Neuronal stem cell (in vitro differentiated cells): ENCODE data around the gene CEP85.

ENCODE experiments used
- DNase-seq: peaks from one replicate; pipeline ENCODE4 v3.0.0-alpha.2; 2013; ENCODE audit warnings: low spot score
- H2AFZ ChIP-seq: one replicate; pipeline ENCODE4 v1.6.1; 2013; ENCODE audit warnings: mild to moderate bottlenecking, low read length, inconsistent platforms
- H2AK5ac ChIP-seq: 2 replicates; pipeline ENCODE4 v1.6.1; 2013; ENCODE audit warnings: low read depth, mild to moderate bottlenecking, inconsistent platforms, low read length, moderate library complexity, mixed read lengths
- H2BK120ac ChIP-seq: 2 replicates; pipeline ENCODE4 v1.6.1; 2013; ENCODE audit warnings: low read depth, mild to moderate bottlenecking, inconsistent platforms, low read length, moderate library complexity, mixed read lengths
- H2BK12ac ChIP-seq: one replicate; pipeline ENCODE4 v1.6.1; 2013; ENCODE audit warnings: low read length, inconsistent platforms
- H2BK15ac ChIP-seq: 2 replicates; pipeline ENCODE4 v1.6.1; 2013; ENCODE audit warnings: mild to moderate bottlenecking, low read length, inconsistent platforms, mixed read lengths
- H2BK5ac ChIP-seq: one replicate; pipeline ENCODE4 v1.6.1; 2013; ENCODE audit warnings: inconsistent platforms, mild to moderate bottlenecking, low read length, moderate library complexity
- H3K14ac ChIP-seq: one replicate; pipeline ENCODE4 v1.6.1; 2013; ENCODE audit warnings: low read length, inconsistent platforms
- H3K18ac ChIP-seq: 2 replicates; pipeline ENCODE4 v1.6.1; 2013; ENCODE audit warnings: low read length, inconsistent platforms
- H3K23ac ChIP-seq: 2 replicates; pipeline ENCODE4 v1.6.1; 2013; ENCODE audit warnings: low read depth, mild to moderate bottlenecking, mixed read lengths, low read length, inconsistent platforms; ENCODE audit not compliant: poor library complexity
- H3K27ac ChIP-seq: replicated peaks from 3 replicates; pipeline ENCODE4 v1.5.1; 2013; ENCODE audit warnings: low read length, inconsistent platforms
- H3K27me3 ChIP-seq, 3 experiments: 2 replicates each; pipeline ENCODE4 v1.6.1; 2013; ENCODE audit warnings: low read length in 3 of 3, mild to moderate bottlenecking in 2 of 3, inconsistent platforms in 1 of 3, low read depth in 1 of 3, mixed read lengths in 1 of 3, moderate library complexity in 1 of 3; ENCODE audit not compliant: control insufficient read depth in 3 of 3, insufficient read depth in 3 of 3
- H3K36me3 ChIP-seq, 2 donors: replicated peaks in 1 of 2; 2 replicates each; pipeline ENCODE4 v1.6.1; 2013; ENCODE audit warnings: low read length in 2 of 2; ENCODE audit not compliant: control insufficient read depth in 2 of 2, insufficient read depth in 2 of 2
- H3K4ac ChIP-seq: 2 replicates; pipeline ENCODE4 v1.6.1; 2013; ENCODE audit warnings: inconsistent platforms, mild to moderate bottlenecking, low read length, moderate library complexity
- H3K4me1 ChIP-seq, 2 donors: 1 replicate in 1 of 2; 2 replicates in 1 of 2; pipeline ENCODE4 v1.6.1; 2013; ENCODE audit warnings: low read length in 2 of 2, low read depth in 1 of 2; ENCODE audit not compliant: control insufficient read depth in 2 of 2, insufficient read depth in 1 of 2
- H3K4me2 ChIP-seq: one replicate; pipeline ENCODE4 v1.6.1; 2013; ENCODE audit warnings: mild to moderate bottlenecking, low read length, inconsistent platforms; ENCODE audit not compliant: insufficient read depth, poor library complexity, severe bottlenecking
- H3K4me3 ChIP-seq, 2 donors: 2 replicates each; pipeline ENCODE4 v1.5.1; 2013; ENCODE audit warnings: low read length in 2 of 2, mild to moderate bottlenecking in 2 of 2, inconsistent platforms in 1 of 2, moderate library complexity in 1 of 2
- H3K79me1 ChIP-seq: one replicate; pipeline ENCODE4 v1.6.1; 2013; ENCODE audit warnings: low read depth, mild to moderate bottlenecking, inconsistent platforms, low read length, moderate library complexity
- H3K9ac ChIP-seq: one replicate; pipeline ENCODE4 v1.6.1; 2013; ENCODE audit warnings: mild to moderate bottlenecking, low read depth, low read length, inconsistent platforms; ENCODE audit not compliant: poor library complexity
- H3K9me3 ChIP-seq, 2 donors: replicated peaks in 1 of 2; 2 replicates each; pipeline versions ENCODE3 to v1.6.1; 2013; ENCODE audit warnings: low read length in 2 of 2, mild to moderate bottlenecking in 2 of 2, inconsistent platforms in 1 of 2, low read depth in 1 of 2, mixed read lengths in 1 of 2, moderate library complexity in 1 of 2; ENCODE audit not compliant: control insufficient read depth in 2 of 2, insufficient read depth in 1 of 2
- H4K8ac ChIP-seq: one replicate; pipeline ENCODE4 v1.6.1; 2013; ENCODE audit warnings: low read depth, mild to moderate bottlenecking, inconsistent platforms, low read length, moderate library complexity
- H4K91ac ChIP-seq: one replicate; pipeline ENCODE4 v1.6.1; 2013; ENCODE audit warnings: low read length, low read depth, mild to moderate bottlenecking, inconsistent platforms; ENCODE audit not compliant: poor library complexity
- WGBS, 2 donors: extraction: QIAGEN DNeasy Blood & Tissue Kit; methylation state at CpG; one replicate each; pipeline ENCODE4 v1.1.7; 2013; ENCODE audit warnings: missing lambda C conversion rate in 2 of 2, mixed read lengths in 1 of 2; ENCODE audit not compliant: insufficient read length in 2 of 2, insufficient replicate concordance in 1 of 2; ENCODE audit errors: extremely low coverage in 2 of 2; 5-methylcytosine and 5-hydroxymethylcytosine counted together

Gene CEP85

DNA sequence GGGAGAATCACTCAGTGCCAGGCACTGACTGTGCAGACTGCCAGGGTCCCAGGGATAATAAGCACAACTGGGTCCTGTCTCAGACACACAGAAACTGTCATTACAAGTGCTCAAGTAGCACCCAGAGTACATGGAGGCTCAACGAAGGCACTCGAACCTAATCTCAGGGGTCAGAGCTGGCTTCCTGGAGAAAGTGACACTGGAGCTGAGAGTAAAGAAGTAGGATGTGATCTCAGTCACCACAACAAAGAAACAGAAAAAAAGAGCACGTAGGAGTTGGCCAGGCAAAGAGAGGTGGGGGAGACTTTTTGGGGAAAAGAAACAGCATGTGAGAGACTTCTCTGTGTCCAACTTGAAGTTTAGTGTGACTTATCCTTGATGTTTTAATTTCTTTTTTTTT lies 42.3 kb upstream of the CEP85 start:
- Histone ChIP-seq H2BK5ac (no peak overlapping the region), H2AK5ac (peak overlapping the region; percentile 53)
- WGBS, 2 donors = no CpG with 5 or more reads among the region's 3 CpGs

DNA sequence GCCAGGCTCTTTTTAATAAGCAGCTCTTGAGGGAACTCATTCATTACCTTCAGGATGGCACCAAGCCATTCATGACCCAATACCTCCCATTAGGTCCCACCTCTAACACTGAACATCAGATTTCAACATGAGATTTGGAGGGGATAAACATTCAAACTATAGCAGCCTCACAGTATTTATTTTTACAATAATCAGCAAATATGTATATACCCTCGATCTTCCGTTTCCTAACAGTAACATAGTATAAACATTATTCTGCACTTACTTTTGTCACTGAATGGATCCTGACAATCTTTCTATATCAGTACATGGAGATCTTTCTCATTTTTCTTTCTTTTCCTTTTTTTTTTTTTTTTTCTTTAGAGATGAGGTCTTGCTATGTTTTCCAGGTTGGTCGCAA lies 38.2 kb upstream of the CEP85 start:
- no peak overlapping the region for H3K4me3 ChIP-seq
- no peak overlapping the region for H2AFZ ChIP-seq
- H3K79me1 ChIP-seq = no peaks in the 10 kb centered on the region
- H2BK12ac ChIP-seq = no peak overlapping the region
- WGBS, 2 donors = no CpG with 5 or more reads among the region's 3 CpGs
- peaks cover 0 to 21% (median 0%) of the 10 kb centered on the region in 3 experiments for H3K27me3 ChIP-seq
- H3K27ac ChIP-seq = no peak overlapping the region
- H4K91ac ChIP-seq = no peak overlapping the region
- H3K23ac ChIP-seq = no peak overlapping the region
- no peak overlapping the region for H3K4me2 ChIP-seq
- H3K36me3 ChIP-seq = no peaks in the 10 kb centered on the region
- H3K4me1 ChIP-seq = peaks cover 0 to 9% of the 10 kb centered on the region in 2 donors
- no peaks in the 10 kb centered on the region for H3K9me3 ChIP-seq
- no peak overlapping the region for H3K18ac ChIP-seq
- H3K14ac ChIP-seq = no peak overlapping the region
- H3K4ac ChIP-seq = no peak overlapping the region
- no peak overlapping the region for H2AK5ac ChIP-seq
- H3K9ac ChIP-seq = no peak overlapping the region
- H4K8ac ChIP-seq = no peak overlapping the region
- DNase-seq = no peak
- H2BK5ac ChIP-seq = no peak overlapping the region
- no peak overlapping the region for H2BK15ac ChIP-seq
- no peak overlapping the region for H2BK120ac ChIP-seq

More for the DNA sequence above, 42.3 kb upstream of the CEP85 start:
- Histone ChIP-seq H3K4me2 (no peak overlapping the region), H3K23ac (no peak overlapping the region), H3K9ac (no peak overlapping the region), H3K18ac (no peak overlapping the region), H4K8ac (no peak overlapping the region), H3K27me3 (peaks cover 0 to 6% (median 0%) of the 10 kb centered on the region in 3 experiments), H3K4me1 (peaks cover 5 to 13% of the 10 kb centered on the region in 2 donors), H3K27ac (no peak overlapping the region), H3K14ac (no peak overlapping the region), H4K91ac (no peak overlapping the region), H2BK120ac (peak overlapping the region; percentile 5), H2BK12ac (no peak overlapping the region), H3K4ac (no peak overlapping the region), H3K79me1 (no peaks in the 10 kb centered on the region), H2AFZ (no peak overlapping the region), H3K36me3 (peaks cover 0 to 7% of the 10 kb centered on the region in 2 donors), H3K9me3 (no peaks in the 10 kb centered on the region), H3K4me3 (no peak overlapping the region), H2BK15ac (no peak overlapping the region)
- no peak for DNase-seq

DNA sequence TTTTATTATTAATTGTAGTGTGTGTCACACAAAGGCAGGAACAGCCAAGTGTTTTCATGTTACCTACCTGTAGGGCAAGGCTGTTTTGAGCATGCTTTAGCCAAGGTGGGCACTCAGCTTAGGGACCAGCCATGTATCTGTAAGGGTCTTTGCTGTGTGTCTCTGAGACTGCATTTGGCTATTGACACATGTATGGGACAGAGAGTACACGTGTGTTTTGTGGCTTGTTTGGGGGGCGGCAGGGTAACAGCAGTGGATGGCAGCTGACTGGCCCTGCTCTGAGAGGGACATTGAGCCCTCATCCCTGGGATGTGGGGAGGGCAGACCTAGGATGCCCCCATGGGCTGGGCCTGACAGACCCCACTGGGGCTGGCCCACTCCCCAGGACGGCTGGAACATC lies 36.7 kb upstream of the CEP85 start:
- H3K79me1 ChIP-seq = no peaks in the 10 kb centered on the region
- H3K4me2 ChIP-seq = no peak overlapping the region
- H3K9me3 ChIP-seq = no peaks in the 10 kb centered on the region
- H4K8ac ChIP-seq = no peak overlapping the region
- H3K4me3 ChIP-seq = no peak overlapping the region
- H2BK12ac ChIP-seq = no peak overlapping the region
- no peak overlapping the region for H2AK5ac ChIP-seq
- peak overlapping the region; percentile 45 for H2BK15ac ChIP-seq
- no peak overlapping the region for H3K27ac ChIP-seq
- no CpG with 5 or more reads among the region's 3 CpGs for WGBS, 2 donors
- no peak overlapping the region for H3K4ac ChIP-seq
- H3K36me3 ChIP-seq = no peaks in the 10 kb centered on the region
- H2AFZ ChIP-seq = no peak overlapping the region
- peaks cover 3 to 9% of the 10 kb centered on the region in 2 donors for H3K4me1 ChIP-seq
- no peak overlapping the region for H3K9ac ChIP-seq
- no peak overlapping the region for H4K91ac ChIP-seq
- peaks cover 0 to 26% (median 0%) of the 10 kb centered on the region in 3 experiments for H3K27me3 ChIP-seq
- DNase-seq = no peak
- H3K18ac ChIP-seq = no peak overlapping the region
- no peak overlapping the region for H3K23ac ChIP-seq
- H2BK120ac ChIP-seq = no peak overlapping the region
- H2BK5ac ChIP-seq = no peak overlapping the region
- no peak overlapping the region for H3K14ac ChIP-seq

DNA sequence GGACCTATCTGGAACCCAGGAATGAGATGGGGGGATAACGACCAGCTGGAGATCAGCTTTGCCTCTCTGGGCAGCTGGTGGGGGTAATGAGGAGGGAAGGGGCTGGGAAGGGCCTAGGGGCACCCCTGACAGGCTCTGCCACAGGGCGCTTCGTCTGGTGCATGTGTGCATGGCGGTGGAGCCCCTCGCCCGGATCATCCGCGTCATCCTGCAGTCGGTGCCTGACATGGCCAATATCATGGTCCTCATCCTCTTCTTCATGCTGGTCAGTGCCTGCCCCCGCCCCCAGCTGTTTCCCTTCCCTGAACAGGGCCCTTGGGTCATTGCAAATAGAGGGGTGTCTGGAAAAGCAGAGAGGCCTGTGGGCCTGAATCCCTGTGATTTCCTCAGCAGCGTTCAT lies 36.2 kb upstream of the CEP85 start:
- Histone ChIP-seq H2BK15ac (no peak overlapping the region), H4K91ac (no peak overlapping the region), H2BK120ac (no peak overlapping the region), H3K36me3 (no peaks in the 10 kb centered on the region), H2AFZ (no peak overlapping the region), H4K8ac (peak overlapping the region; percentile 76), H3K27me3 (peaks cover 0 to 27% (median 0%) of the 10 kb centered on the region in 3 experiments), H3K9me3 (no peaks in the 10 kb centered on the region), H2BK12ac (no peak overlapping the region), H3K4me3 (no peak overlapping the region), H3K4me1 (peaks cover 3 to 9% of the 10 kb centered on the region in 2 donors), H2AK5ac (no peak overlapping the region), H3K23ac (no peak overlapping the region), H3K9ac (no peak overlapping the region), H3K18ac (no peak overlapping the region), H3K14ac (no peak overlapping the region), H3K4me2 (no peak overlapping the region), H3K79me1 (no peaks in the 10 kb centered on the region), H3K27ac (no peak overlapping the region), H2BK5ac (no peak overlapping the region), H3K4ac (no peak overlapping the region)
- no CpG with 5 or more reads among the region's 11 CpGs for WGBS, 2 donors
- DNase-seq = no peak
